MCF 10A (cell line): Measurements from ENCODE around the gene UPK1B. TPM values are rescaled to one million over a fixed set of nuclear protein-coding genes. Genes with fewer than 3 reads are reported as not detected.
"Not testable (repeated sequence)": the region's sequence is repeated elsewhere in the genome, so short reads cannot be mapped to it uniquely, and the experiment has no call there.

Source experiments
- BruUV-seq: library from RNA; stranded (reverse); fragments of 400-500 nt; replicated peaks from 2 replicates; lab custom pipeline; 2021; lab: Mats Ljungman, UMichigan
- CTCF ChIA-PET: fragments of 300-600 bp; sonication (Branson Sonifier 250); formaldehyde crosslinking; extraction: SDS; loops from one replicate; lab custom pipeline; 2021; ENCODE audit warnings: antibody characterized with exemption, inconsistent platforms; lab: Yijun Ruan, JAX
- POLR2A ChIA-PET: fragments of 300-600, 350-650 bp; sonication (Branson Sonifier 250); formaldehyde crosslinking; extraction: SDS; loops from one replicate; lab custom pipeline; 2020; ENCODE audit warnings: antibody characterized with exemption, inconsistent platforms; lab: Yijun Ruan, JAX
- DNase-seq: peaks from one replicate; pipeline ENCODE4 v3.0.0-alpha.2; 2018; ENCODE audit not compliant: unreplicated experiment
- H3K27ac Mint-ChIP-seq: one replicate; pipeline ENCODE4 v1.8.0; 2022; ENCODE audit warnings: mild to moderate bottlenecking, low read depth, mixed read lengths; ENCODE audit not compliant: unreplicated experiment
- H3K27me3 Mint-ChIP-seq: one replicate; pipeline ENCODE4 v1.8.0; 2022; ENCODE audit warnings: mixed read lengths; ENCODE audit not compliant: insufficient read depth, unreplicated experiment
- H3K36me3 Mint-ChIP-seq: one replicate; pipeline ENCODE4 v1.8.0; 2022; ENCODE audit warnings: mild to moderate bottlenecking, moderate library complexity, mixed read lengths; ENCODE audit not compliant: insufficient read depth, unreplicated experiment
- H3K4me1 Mint-ChIP-seq: one replicate; pipeline ENCODE4 v1.8.0; 2022; ENCODE audit warnings: mixed read lengths; ENCODE audit not compliant: insufficient read depth, unreplicated experiment
- H3K4me3 Mint-ChIP-seq: one replicate; pipeline ENCODE4 v1.8.0; 2022; ENCODE audit warnings: mild to moderate bottlenecking, moderate library complexity, mixed read lengths; ENCODE audit not compliant: unreplicated experiment
- H3K9me3 Mint-ChIP-seq: one replicate; pipeline ENCODE4 v1.8.0; 2022; ENCODE audit warnings: mixed read lengths; ENCODE audit not compliant: unreplicated experiment
- intact Hi-C: fragments of 100-400 bp; cut with micrococcal nuclease; formaldehyde crosslinking; loops from 2 replicates; pipeline ENCODE4 v1.14.1; 2022
- total RNA-seq: library from RNA; stranded (reverse); gene quantifications from 2 replicates; pipeline ENCODE4 v1.2.3, GENCODE V29; 2022
- TF ChIP-seq, protein P1 (sequence below): fragments of 200-600 bp; IDR thresholded peaks from one replicate; pipeline ENCODE4 v1.8.0; 2022; ENCODE audit warnings: antibody characterized with exemption, mild to moderate bottlenecking; ENCODE audit not compliant: unreplicated experiment

The UPK1B gene
- total RNA-seq, 1 experiment from 2014 or later, result not detected

DNA sequence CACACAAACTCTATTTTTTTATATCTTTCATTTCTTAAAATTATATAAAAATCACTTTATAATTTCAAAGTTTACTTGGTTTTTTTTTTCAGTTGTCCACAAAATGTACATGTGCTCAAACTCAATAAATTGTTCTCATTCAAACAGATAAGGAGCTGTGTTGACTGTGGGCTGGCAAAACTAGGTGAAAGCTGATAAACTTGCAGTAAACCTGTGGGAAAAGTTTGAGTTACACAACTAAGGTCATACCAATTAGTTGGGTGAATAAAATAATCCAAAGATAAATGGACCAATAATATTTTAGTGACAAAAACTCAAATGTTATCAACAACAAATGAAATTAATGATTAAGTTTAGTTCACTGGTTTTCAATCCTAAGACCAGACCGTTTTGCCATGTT lies 12.6 kb upstream of the UPK1B start:
- H3K9me3 Mint-ChIP-seq, result peaks cover 13% of the 10 kb centered on the region
- no peak overlapping the region for H3K4me3 Mint-ChIP-seq
- DNase-seq, result no peak
- no peaks in the 10 kb centered on the region for H3K27me3 Mint-ChIP-seq
- no peak overlapping the region for H3K27ac Mint-ChIP-seq
- H3K36me3 Mint-ChIP-seq, result peaks cover 5% of the 10 kb centered on the region
- no TSS peak for BruUV-seq
- TF ChIP-seq, protein P1, sequence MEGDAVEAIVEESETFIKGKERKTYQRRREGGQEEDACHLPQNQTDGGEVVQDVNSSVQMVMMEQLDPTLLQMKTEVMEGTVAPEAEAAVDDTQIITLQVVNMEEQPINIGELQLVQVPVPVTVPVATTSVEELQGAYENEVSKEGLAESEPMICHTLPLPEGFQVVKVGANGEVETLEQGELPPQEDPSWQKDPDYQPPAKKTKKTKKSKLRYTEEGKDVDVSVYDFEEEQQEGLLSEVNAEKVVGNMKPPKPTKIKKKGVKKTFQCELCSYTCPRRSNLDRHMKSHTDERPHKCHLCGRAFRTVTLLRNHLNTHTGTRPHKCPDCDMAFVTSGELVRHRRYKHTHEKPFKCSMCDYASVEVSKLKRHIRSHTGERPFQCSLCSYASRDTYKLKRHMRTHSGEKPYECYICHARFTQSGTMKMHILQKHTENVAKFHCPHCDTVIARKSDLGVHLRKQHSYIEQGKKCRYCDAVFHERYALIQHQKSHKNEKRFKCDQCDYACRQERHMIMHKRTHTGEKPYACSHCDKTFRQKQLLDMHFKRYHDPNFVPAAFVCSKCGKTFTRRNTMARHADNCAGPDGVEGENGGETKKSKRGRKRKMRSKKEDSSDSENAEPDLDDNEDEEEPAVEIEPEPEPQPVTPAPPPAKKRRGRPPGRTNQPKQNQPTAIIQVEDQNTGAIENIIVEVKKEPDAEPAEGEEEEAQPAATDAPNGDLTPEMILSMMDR, result no peak
- CTCF ChIA-PET, result interaction anchor here (0.9 kb wide), 1 partner anchor 15 kb away, joined by 3 read pairs; the partner anchor contains the start of gene TEX55
- peaks cover 5% of the 10 kb centered on the region for H3K4me1 Mint-ChIP-seq
- intact Hi-C loops, result no loop called here
- POLR2A ChIA-PET, result no interaction called here

DNA sequence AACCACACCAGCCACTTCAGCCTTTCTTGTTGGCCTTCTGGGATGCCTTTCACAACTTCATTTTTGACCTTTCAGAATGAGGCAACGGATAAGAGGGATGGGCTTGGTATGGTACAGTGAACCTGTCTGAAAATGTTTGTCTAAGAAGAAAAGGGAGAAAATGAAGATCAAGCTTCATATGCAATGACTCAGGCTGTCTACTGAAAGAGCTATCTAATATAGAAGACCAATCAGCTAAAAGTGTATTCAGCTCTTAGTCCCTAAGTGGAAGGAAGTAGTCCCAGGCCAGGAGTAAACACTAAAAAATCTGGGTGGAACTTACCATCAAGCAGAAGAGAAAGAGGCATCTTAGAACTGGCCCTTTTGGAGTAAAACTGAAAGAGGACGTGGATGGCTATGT lies 12.2 kb upstream of the UPK1B start:
- Mint-ChIP-seq H3K4me1 (peaks cover 5% of the 10 kb centered on the region), H3K27ac (no peak overlapping the region), H3K4me3 (no peak overlapping the region), H3K36me3 (peaks cover 5% of the 10 kb centered on the region), H3K27me3 (no peaks in the 10 kb centered on the region), H3K9me3 (peaks cover 15% of the 10 kb centered on the region)
- TF ChIP-seq, protein P1, result no peak
- intact Hi-C loops, result no loop called here
- BruUV-seq, result no TSS peak
- DNase-seq, result no peak
- ChIA-PET CTCF (interaction anchor here (0.6 to 1.3 kb wide), 5 partner anchors 15 to 672 kb away, joined by 3 to 4 read pairs (median 3); partner anchors contain the start of gene TEX55), POLR2A (no interaction called here)

DNA sequence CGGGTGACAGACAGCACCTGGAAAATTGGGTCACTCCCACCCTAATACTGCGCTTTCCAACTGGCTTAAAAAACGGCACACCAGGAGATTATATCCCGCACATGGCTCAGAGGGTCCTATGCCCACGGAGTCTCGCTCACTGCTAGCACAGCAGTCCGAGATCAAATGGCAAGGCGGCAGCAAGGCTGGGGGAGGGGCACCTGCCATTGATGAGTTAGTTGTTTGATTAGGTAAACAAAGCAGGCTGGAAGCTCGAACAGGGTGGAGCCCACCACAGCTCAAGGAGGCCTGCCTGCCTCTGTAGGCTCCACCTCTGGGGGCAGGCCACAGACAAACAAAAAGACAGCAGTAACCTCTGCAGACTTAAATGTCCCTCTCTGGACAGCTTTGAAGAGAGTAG lies 8.7 kb upstream of the UPK1B start:
- H3K4me1 Mint-ChIP-seq, H3K27ac Mint-ChIP-seq, BruUV-seq, POLR2A ChIA-PET, DNase-seq, intact Hi-C loops, CTCF ChIA-PET, H3K4me3 Mint-ChIP-seq, H3K36me3 Mint-ChIP-seq, H3K27me3 Mint-ChIP-seq: not testable (repeated sequence)
- H3K9me3 Mint-ChIP-seq, result peaks cover 15% of the 10 kb centered on the region

DNA sequence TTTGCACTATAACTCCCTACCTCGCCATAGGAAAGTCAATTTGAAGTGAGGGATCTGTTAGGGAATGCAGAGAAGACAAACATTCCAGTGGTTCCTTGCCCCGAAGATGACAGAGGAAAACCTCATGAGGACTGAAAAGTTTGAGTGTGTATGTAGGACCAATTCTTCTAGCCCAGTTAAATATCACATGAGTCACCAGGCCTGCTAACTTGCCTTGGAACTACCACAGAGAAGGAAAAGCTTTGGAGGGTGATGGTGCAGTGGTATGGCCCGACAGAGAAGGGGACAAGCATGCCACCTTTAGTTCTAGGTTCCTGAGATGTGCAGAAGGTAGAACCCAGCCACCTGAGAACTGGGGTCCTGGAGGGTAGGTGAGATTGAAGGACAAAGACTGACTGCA lies 2.6 kb upstream of the UPK1B start:
- H3K36me3 Mint-ChIP-seq, result no peaks in the 10 kb centered on the region
- intact Hi-C loops, result no loop called here
- H3K27me3 Mint-ChIP-seq, result no peaks in the 10 kb centered on the region
- H3K4me3 Mint-ChIP-seq, result no peak overlapping the region
- ChIA-PET CTCF (no interaction called here), POLR2A (no interaction called here)
- no peak overlapping the region for H3K27ac Mint-ChIP-seq
- BruUV-seq, result no TSS peak
- H3K9me3 Mint-ChIP-seq, result peaks cover 2% of the 10 kb centered on the region
- TF ChIP-seq, protein P1, result no peak
- peaks cover 5% of the 10 kb centered on the region for H3K4me1 Mint-ChIP-seq
- no peak for DNase-seq
